HG02981 (cell line): ENCODE data around the gene MLC1.

Experiments used
- ATAC-seq: cut with Tn5 transposase; IDR thresholded peaks from one replicate; pipeline ENCODE4 v1.9.1; 2021; ENCODE audit warnings: mild to moderate bottlenecking, moderate library complexity; ENCODE audit not compliant: unreplicated experiment

Gene MLC1

DNA sequence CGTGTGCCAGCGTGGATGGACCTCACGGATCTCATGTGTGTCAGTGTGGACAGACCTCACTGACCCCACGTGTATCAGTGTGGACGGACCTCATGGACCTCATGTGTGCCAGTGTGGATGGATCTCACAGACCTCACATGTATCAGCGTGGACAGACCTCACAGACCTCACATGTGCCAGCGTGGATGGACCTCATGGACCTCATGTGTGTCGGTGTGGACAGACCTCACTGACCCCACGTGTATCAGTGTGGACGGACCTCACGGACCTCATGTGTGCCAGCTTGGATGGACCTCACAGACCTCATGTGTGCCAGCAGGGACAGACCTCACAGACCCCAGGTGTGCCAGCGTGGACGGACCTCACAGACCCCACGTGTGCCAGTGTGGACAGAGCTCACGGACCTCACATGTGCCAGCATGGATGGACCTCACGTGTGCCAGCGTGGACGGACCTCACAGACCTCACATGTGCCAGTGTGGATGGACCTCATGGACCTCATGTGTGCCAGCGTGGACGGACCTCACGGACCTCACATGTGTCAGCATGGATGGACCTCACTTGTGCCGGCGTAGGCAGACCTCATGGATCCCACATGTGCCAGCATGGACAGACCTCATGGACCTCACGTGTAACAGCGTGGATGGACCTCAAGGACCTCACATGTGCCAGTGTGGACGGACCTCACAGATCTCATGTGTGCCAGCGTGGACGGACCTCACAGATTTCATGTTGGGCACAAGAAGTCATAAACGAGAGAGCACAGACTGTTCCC, 45.4 kb downstream of the MLC1 start:
- ATAC-seq, result no peak

DNA sequence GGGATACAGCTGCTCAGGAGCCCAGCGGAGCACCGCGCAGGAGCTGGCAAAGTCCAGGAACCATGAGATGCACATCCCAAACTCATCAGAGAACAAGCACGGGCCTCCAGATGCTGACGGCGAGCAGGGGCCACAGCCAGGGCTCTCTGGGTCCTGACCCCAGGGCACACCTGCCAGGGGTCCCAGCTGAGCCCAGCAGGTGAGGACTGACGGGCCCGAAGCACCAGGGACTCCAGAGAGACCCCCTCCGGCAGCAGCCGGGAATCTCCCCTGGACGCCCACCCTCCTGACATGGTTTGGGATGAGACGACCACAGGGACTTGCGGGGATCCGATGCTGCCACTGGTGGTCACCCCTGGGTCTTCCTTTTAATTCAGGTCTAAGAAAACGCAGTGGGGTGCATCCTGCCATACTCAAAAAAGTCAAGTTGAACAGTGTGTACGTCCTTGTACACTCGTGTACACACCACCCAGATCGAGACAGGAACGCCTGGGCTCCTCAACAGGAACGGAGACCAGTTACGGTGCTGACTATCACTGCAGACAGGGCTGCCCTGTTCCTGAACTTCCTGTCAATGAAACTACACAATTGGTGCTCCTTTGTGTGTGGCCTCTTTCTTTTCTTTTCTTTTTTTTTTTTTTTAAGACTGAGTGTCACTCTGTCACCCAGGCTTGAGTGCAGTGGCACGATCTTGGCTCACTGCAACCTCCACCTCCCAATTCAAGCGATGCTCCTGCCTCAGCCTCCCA, 49.1 kb downstream of the MLC1 start:
- no peak for ATAC-seq

DNA sequence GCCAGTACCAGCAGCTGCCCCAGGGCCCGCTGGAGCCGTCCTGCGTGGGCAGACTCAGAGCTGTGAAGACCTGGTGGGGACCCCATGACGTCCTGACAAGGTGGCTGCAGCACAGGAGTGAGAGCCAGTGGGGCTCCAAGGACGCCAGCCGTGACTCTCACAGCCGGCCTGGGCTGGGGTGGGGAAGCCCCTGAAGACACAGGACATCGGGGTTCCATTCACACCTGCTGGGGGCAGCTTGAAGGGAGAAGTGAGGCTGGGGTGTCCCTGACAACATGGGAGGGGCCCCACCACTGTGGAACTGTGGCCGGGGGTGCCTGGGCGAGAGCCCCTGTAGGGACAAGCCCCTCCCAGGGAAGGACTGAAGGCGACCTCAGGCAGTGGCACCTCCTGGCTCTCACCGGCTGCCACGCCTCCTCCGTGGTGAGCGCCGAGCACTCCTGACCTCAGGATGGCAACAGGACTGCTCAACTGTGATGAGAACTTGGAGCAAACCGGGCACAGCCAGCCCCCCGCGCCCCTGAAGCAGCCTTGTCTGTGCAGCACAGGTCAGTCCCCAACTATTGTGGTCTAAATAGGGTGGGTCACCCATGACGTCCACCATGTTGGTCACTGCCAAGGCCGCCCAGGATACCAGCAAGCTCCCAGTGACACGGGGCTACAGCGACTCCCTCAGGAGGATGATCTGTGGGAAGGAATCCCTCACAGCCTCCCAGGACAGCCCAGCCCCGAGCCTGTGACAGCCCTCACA, 49.9 kb downstream of the MLC1 start:
- no peak for ATAC-seq

DNA sequence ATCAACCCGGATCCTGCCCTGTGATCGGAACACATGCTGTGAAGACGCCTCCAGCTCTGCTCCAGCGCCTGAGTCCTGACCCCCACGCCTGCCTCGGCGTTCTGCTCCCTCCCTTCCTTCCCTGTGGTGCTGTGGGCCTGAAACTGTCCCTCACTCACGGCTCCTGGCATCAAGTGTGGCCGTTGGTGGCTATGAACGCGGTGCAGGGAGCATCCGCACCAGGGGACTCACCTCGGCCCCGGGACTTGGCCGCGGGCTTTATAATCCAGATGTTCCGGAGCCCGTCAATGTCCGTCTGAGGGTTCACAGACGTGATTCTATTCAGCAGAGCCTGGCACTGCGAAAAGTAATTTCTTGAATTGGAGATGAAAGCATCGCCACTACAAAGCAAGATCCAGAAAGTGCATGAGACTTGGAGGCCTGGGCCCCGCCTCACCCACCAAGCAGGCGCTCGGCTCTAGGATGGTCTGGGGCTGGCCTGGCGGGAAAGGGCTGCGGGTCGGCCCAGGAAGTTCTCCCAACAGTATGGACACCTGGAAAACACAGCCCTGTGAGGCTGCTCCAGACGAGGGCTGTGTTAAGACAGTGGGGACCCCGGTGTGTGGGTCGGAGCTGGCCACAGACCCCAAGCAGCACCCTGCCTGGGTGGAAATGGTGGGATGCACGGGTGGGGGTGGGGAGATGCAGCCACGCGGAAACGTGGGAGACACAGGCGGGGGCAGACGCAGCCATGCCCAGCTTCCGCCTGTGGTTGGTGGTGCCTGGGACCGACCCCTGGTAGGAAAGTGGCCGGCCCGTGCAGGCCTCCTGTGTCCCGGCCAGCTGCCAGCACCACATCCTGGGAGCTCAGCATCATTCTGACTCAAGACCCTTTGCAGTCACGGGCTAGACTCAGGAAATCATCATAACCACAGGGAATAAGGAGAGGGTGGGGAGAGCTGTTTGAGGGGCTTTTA, 50.8 kb downstream of the MLC1 start:
- ATAC-seq, result no peak

GRCh38 chr22:50032941-50033601, 52.2 kb downstream of the MLC1 start:
- ATAC-seq, result no peak

GRCh38 chr22:50032109-50032871, 52.9 kb downstream of the MLC1 start:
- ATAC-seq, result no peak

DNA sequence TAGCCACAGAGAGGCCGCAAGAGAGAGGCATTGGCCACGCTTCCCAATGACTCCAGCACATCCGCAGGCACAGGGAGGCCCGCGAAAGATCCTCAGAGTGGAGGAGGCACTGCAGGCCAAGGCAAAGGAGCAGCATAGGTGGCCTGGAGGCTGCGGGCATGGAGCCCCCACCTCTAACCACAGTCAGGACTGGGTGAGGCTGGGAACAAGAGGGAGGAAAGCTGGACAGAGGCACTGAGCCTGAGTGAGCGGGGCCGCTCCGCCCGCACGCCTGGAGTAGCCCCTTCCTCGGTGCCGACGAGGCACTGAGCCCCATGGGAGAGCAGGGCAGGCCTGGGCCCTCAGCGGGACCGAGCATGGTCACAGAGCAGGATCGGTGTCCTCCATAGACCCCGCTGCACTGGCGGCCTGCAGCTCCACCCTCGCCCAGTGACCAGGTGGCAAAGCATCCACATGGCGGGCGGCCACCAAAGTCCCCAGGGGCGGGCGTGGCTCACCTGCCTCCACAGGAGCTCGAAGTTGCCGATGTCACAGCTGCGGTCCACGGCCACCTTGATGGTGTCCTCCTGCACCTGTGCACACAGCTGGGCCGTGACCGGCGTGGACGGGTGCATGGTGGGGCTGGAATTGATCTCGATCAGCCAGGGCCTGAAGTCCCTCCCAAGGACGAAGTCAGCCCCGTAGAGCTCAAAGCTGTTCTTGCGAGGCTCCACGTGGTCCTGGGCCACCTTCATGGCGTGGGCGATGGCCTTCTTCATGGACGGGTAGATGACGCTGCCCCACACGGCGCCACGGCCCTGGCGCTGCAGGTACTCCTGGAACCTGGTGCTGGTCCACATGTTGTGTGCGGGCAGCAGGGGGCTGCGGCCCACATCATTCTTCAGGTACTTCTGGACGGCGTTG, 53.8 kb downstream of the MLC1 start:
- ATAC-seq, result no peak

GRCh38 chr22:50030297-50031188, 54.7 kb downstream of the MLC1 start:
- no peak for ATAC-seq

DNA sequence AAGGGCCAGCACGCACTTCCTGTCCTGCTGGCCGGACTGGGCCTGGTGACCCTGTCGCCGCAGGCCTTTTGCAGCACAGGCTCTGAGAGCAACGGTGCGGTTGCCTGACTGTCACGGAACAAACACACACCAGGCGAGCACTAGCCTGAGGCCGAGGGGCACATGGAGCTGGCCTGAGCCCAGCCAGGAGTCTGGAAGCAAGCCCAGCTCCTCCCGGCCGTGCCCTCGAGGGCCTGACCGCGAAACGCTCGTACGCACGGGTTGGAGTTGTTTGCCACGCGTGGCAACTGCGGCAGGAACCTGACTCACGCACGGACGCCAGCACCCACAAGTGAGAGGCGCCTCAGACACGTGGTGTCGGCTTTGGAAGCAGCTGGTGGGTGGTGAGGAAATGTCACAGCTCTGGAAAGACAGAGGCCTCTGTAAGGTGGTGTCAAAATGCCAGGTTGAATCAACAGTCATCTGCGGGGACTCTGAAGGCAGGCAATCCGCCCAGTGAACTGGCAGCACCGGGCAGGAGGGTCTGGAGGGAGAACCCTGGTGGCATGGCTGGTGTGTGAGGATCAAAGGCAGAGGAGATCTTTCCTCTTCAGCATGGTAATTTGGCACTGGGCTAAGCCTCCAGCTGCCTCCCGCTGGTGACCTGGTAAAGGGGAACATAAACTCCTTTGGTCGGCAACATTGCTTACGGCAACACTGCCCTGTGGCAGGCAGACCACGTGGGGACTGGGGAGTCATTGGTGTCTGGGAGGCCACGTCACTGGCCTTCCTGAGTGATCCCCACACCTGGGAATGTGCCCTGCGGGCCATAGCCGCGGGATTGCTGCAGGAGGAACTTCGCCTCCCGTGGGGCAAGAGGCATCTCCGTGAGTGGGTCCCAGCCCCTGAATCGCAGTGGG, 57.3 kb downstream of the MLC1 start:
- ATAC-seq, result no peak

DNA sequence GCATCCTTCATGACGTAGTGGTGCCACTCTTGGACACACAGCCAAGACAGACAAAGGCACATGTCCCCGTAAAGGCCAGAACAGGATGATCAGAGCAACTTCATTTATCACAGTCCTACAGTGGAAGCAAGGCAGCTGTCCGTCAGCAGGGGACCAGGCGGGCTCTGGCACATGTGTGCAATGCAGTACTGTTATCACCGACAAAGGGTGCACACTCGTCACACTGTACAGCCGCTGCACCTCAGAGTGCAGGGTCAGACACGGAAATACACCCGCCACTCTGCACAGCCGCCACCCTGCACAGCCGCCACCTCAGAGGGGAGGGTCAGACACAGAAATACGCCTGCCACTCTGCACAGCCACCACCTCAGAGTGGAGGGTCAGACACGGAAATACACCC, 59.2 kb downstream of the MLC1 start:
- ATAC-seq, result no peak

- ATAC-seq, result no peak
Measured at GRCh38 chr22:50022171-50022819, 62.9 kb downstream of the MLC1 start.

GRCh38 chr22:50020606-50021005, 64.6 kb downstream of the MLC1 start:
- no peak for ATAC-seq

DNA sequence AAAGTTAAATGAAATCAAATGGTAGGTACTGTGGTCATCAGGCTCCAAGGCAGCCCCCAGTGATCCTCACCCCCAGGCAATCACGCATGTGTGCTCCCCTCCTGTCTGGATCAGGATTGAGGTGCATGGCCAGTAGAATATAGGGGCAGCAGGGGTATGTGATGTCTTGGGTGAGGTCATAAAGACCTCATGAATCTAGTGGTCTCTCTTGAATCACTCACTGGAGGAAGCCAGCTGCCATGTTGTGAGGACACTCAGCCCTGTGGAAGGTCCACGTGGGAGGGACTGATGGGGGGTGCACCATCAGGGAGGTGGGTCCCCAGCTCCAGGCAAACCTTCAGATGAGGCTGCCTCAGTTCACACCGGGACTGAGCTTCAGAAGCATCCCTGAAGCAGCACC, 65.9 kb downstream of the MLC1 start:
- ATAC-seq, result no peak

DNA sequence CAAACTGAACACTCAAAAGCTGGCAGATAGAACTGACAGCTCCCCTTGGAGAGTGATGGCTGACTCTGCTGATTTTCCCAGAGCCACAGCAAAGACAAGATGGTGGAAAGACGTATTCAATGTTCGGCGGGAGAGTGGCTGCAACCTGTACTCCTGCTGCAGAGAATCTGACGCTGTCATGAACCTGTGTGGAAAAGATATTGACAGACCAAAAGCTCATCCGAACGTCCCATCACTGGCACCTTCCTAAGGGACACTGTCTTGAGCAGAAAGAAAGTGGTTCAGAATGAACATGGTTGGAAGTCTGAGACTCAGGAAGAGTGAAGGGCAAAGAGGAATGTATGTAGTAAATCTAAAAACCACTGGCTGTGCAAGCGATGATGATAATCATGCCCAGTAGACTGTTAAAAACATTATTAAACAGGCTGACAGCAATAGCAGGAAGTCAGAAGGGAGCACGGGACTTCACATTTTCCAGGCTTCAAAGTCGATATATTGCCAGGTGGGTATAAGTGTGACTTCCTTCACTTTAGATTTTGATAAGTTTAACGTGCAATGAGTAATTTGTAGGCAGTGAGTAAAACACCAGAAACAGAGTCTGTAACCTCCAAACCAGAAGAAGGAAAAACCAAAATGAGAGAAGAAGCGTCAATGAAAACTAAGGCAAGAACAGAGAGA, 66.5 kb downstream of the MLC1 start:
- no peak for ATAC-seq

GRCh38 chr22:50017701-50018224, 67.5 kb downstream of the MLC1 start:
- no peak for ATAC-seq
